Stomach (tissue), 9 donors: ENCODE results near the gene CACNA1E. TPM values are rescaled to one million over a fixed set of nuclear protein-coding genes. Genes with fewer than 3 reads are reported as not detected.

Source experiments
- DNase-seq, 2 donors: peaks; one replicate each; pipeline versions ENCODE4 v3.0.0 to v3.0.0-alpha.2; 2013 to 2019
- H3K27ac ChIP-seq, 5 donors: fragments of 200-600 bp in 4 of 5; sonication (generic) in 4 of 5; one replicate each; pipeline ENCODE4 v1.5.1; 2013 to 2019; ENCODE audit warnings: mild to moderate bottlenecking in 1 of 5, moderate library complexity in 1 of 5
- H3K27me3 ChIP-seq, 3 donors: fragments of 200-600 bp; sonication (generic); one replicate each; pipeline ENCODE4 v1.5.1; 2017 to 2019; ENCODE audit warnings: mixed run types in 1 of 3
- H3K36me3 ChIP-seq, 4 donors: fragments of 200-600 bp; sonication (generic); 1 replicate in 3 of 4; 2 replicates in 1 of 4; pipeline ENCODE4 v1.5.1; 2016 to 2019
- H3K4me1 ChIP-seq, 4 donors: fragments of 200-600 bp; sonication (generic); one replicate each; pipeline ENCODE4 v1.5.1; 2016 to 2019
- H3K4me3 ChIP-seq, 4 donors: fragments of 200-600 bp; sonication (generic) in 3 of 4; one replicate each; pipeline ENCODE4 v1.5.1; 2016 to 2019; ENCODE audit warnings: mild to moderate bottlenecking in 1 of 4
- H3K9me3 ChIP-seq, 4 donors: fragments of 200-600 bp; sonication (generic); one replicate each; pipeline ENCODE4 v1.5.1; 2016 to 2019
- CTCF ChIP-seq, 7 experiments: fragments of 450-650 bp in 4 of 7; fragments of 200-600 bp in 3 of 7; sonication (generic) in 3 of 7; IDR thresholded peaks; one replicate each; pipeline ENCODE4 v1.5.1; 2016 to 2019; ENCODE audit warnings: antibody characterized with exemption in 7 of 7, control low read depth in 2 of 7, mild to moderate bottlenecking in 1 of 7
- EP300 ChIP-seq: sonication (generic); formaldehyde crosslinking; IDR thresholded peaks from one replicate; pipeline ENCODE4 v1.6.1; 2017; ENCODE audit warnings: antibody characterized with exemption
- POLR2A ChIP-seq, 4 donors: fragments of 450-650 bp; IDR thresholded peaks; one replicate each; pipeline ENCODE4 v1.6.1; 2016; ENCODE audit warnings: antibody characterized with exemption in 4 of 4, control low read depth in 2 of 4, mild to moderate bottlenecking in 1 of 4, moderate library complexity in 1 of 4
- POLR2AphosphoS5 ChIP-seq, 3 donors: sonication (generic); formaldehyde crosslinking; IDR thresholded peaks; one replicate each; pipeline ENCODE4 v1.6.1; 2016; ENCODE audit warnings: antibody characterized with exemption in 3 of 3
- WGBS, 5 donors: extraction: QIAGEN DNeasy Blood & Tissue Kit in 3 of 5; methylation state at CpG; one replicate each; pipeline versions ENCODE4 v1.1.5 to v1.1.7; 2013 to 2018; 5-methylcytosine and 5-hydroxymethylcytosine counted together
- intact Hi-C: fragments of 100-400 bp; cut with DNase I; formaldehyde crosslinking; loops from one replicate; pipeline ENCODE4 v1.15.1; 2023; ENCODE audit warnings: low total_unique reads
- polyA plus RNA-seq, 3 donors: library from polyadenylated mRNA; stranded (reverse); fragments of 200-250 nt; gene quantifications; one replicate each; pipeline ENCODE4 v1.2.3, GENCODE V29; 2013
- total RNA-seq, 5 donors: library from RNA; depleted of rRNA; stranded (reverse); fragments of >200 nt; gene quantifications; one replicate each; pipeline versions ENCODE4 v1.1.0 to v1.2.3, GENCODE V29; 2014 to 2016
- donor health status: healthy with polysubstance abuse.
- donor health status: Bipolar disorder and iron deficiency.
- donor health status: healthy.

CACNA1E gene
- total and polyA plus RNA-seq, 8 donors, result under 0.01 to 1.8 (median 0.01) TPM; not detected in 4

GRCh38 chr1:181730606-181731005 lies 247.3 kb downstream of the CACNA1E start:
- Histone ChIP-seq H3K4me3 (no peak overlapping the region), H3K36me3 (no peaks in the 10 kb centered on the region), H3K27me3 (no peaks in the 10 kb centered on the region), H3K9me3 (no peaks in the 10 kb centered on the region), H3K27ac (no peak overlapping the region), H3K4me1 (no peaks in the 10 kb centered on the region)
- TF ChIP-seq EP300 (no peak), POLR2AphosphoS5 (IDR thresholded peaks at IDR 0.05) (no peak), POLR2A (IDR thresholded peaks at IDR 0.05) (no peak), CTCF (IDR thresholded peaks at IDR 0.05) (no peak)
- intact Hi-C loops, result no loop called here
- 90 to 93% (median 91%) methylated on average over 7 of the region's 7 CpGs for WGBS, 5 donors
- DNase-seq, result no peak

- Histone ChIP-seq H3K4me1 (no peaks in the 10 kb centered on the region), H3K36me3 (no peaks in the 10 kb centered on the region), H3K4me3 (no peak overlapping the region), H3K27me3 (no peaks in the 10 kb centered on the region), H3K9me3 (no peaks in the 10 kb centered on the region), H3K27ac (no peak overlapping the region)
- no peak for DNase-seq
- TF ChIP-seq CTCF (IDR thresholded peaks at IDR 0.05) (no peak), POLR2A (IDR thresholded peaks at IDR 0.05) (no peak), POLR2AphosphoS5 (IDR thresholded peaks at IDR 0.05) (no peak), EP300 (no peak)
- 96 to 99% (median 96%) methylated on average over 13 to 31 of the region's 31 CpGs for WGBS, 5 donors
- intact Hi-C loops, result no loop called here
Observed at GRCh38 chr1:181732218-181732990, 249.1 kb downstream of the CACNA1E start.

DNA sequence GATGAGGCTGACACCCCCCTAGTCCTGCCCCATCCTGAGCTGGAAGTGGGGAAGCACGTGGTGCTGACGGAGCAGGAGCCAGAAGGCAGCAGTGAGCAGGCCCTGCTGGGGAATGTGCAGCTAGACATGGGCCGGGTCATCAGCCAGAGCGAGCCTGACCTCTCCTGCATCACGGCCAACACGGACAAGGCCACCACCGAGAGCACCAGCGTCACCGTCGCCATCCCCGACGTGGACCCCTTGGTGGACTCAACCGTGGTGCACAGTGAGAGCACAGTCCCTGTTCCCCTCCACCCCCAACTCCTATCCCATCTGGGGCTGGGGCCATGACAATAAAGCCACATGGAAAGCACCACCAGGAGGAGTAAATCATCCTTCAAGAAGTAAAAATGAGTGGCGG lies 250.2 kb downstream of the CACNA1E start:
- TF ChIP-seq EP300 (no peak), POLR2AphosphoS5 (IDR thresholded peaks at IDR 0.05) (no peak), POLR2A (IDR thresholded peaks at IDR 0.05) (no peak), CTCF (IDR thresholded peaks at IDR 0.05) (no peak)
- Histone ChIP-seq H3K27me3 (no peaks in the 10 kb centered on the region), H3K36me3 (no peaks in the 10 kb centered on the region), H3K4me1 (no peaks in the 10 kb centered on the region), H3K27ac (no peak overlapping the region), H3K4me3 (no peak overlapping the region), H3K9me3 (no peaks in the 10 kb centered on the region)
- WGBS, 5 donors, result 84 to 96% (median 89%) methylated on average over 13 to 14 of the region's 14 CpGs
- DNase-seq, result no peak
- intact Hi-C loops, result no loop called here

GRCh38 chr1:181737056-181737455 lies 253.7 kb downstream of the CACNA1E start:
- peak in 1 of 2 donors; percentile 31 for DNase-seq
- 46 to 60% (median 52%) methylated on average over 5 of the region's 5 CpGs for WGBS, 5 donors
- intact Hi-C loops, result no loop called here

More at GRCh38 chr1:181737056-181737455, 253.7 kb downstream of the CACNA1E start:
- no peaks in the 10 kb centered on the region for H3K9me3 ChIP-seq
- no peak overlapping the region for H3K4me3 ChIP-seq
- no peaks in the 10 kb centered on the region for H3K27me3 ChIP-seq
- no peak overlapping the region for H3K27ac ChIP-seq
- H3K36me3 ChIP-seq, result no peaks in the 10 kb centered on the region
- H3K4me1 ChIP-seq, result no peaks in the 10 kb centered on the region
- TF ChIP-seq EP300, result no peak
- no peak for TF ChIP-seq POLR2AphosphoS5 (IDR thresholded peaks at IDR 0.05)
- TF ChIP-seq POLR2A (IDR thresholded peaks at IDR 0.05), result no peak
- TF ChIP-seq CTCF (IDR thresholded peaks at IDR 0.05), result no peak
